ENCODE data around the gene INPP5D. TPM values are rescaled to one million over a fixed set of nuclear protein-coding genes. Genes with fewer than 3 reads are reported as not detected.

The INPP5D gene
- total and polyA plus RNA-seq, 8 donors = 3.7 to 564 (median 8.5) TPM

- TF ChIP-seq EP300 (IDR thresholded peaks at IDR 0.05) (no peak), POLR2A (IDR thresholded peaks at IDR 0.05) (no peak), POLR2AphosphoS5 (IDR thresholded peaks at IDR 0.05) (no peak)
- TF ChIP-seq, protein P1, sequence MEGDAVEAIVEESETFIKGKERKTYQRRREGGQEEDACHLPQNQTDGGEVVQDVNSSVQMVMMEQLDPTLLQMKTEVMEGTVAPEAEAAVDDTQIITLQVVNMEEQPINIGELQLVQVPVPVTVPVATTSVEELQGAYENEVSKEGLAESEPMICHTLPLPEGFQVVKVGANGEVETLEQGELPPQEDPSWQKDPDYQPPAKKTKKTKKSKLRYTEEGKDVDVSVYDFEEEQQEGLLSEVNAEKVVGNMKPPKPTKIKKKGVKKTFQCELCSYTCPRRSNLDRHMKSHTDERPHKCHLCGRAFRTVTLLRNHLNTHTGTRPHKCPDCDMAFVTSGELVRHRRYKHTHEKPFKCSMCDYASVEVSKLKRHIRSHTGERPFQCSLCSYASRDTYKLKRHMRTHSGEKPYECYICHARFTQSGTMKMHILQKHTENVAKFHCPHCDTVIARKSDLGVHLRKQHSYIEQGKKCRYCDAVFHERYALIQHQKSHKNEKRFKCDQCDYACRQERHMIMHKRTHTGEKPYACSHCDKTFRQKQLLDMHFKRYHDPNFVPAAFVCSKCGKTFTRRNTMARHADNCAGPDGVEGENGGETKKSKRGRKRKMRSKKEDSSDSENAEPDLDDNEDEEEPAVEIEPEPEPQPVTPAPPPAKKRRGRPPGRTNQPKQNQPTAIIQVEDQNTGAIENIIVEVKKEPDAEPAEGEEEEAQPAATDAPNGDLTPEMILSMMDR (IDR thresholded peaks at IDR 0.05) = no peak
- Histone ChIP-seq H3K9me3 (no peaks in the 10 kb centered on the region), H3K4me3 (no peak overlapping the region), H3K36me3 (no peaks in the 10 kb centered on the region), H3K27me3 (no peaks in the 10 kb centered on the region), H3K27ac (no peak overlapping the region), H3K4me1 (peaks cover 0 to 11% (median 3%) of the 10 kb centered on the region in 4 donors)
- intact Hi-C loops (cut with DNase I; ENCODE audit: low total_unique reads) = no loop called here
- peak; percentile 30 to 44 for DNase-seq
- 60 to 70% (median 63%) methylated on average over 8 of the region's 8 CpGs for WGBS, 5 donors
These were observed 157.8 kb downstream of the INPP5D start for GRCh38 chr2:233217892-233218377.

DNA sequence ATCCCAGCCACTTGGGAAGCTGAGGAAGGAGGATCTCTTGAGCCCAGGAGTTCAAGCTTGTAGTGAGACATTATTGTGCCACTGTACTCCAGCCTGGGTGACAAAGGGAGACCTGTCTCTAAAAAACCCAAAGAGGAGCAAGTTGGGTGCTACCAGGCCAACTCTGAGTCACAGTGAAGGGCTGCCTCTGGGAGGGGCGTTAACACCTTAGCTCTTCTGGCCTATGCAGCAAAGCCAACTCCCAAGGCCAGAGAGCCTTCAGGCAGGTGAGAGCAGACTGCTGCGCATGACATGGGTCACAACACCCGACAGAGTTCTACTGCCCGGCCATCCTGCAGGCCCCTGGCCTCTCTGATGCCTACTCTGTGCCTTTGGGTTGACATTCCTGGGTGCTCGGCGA is 158.7 kb downstream of the INPP5D start:
- TF ChIP-seq POLR2AphosphoS5 (IDR thresholded peaks at IDR 0.05) (no peak), POLR2A (IDR thresholded peaks at IDR 0.05) (no peak), EP300 (IDR thresholded peaks at IDR 0.05) (no peak)
- TF ChIP-seq, protein P1 (IDR thresholded peaks at IDR 0.05) = no peak
- no peaks in the 10 kb centered on the region for H3K9me3 ChIP-seq
- intact Hi-C loops (cut with DNase I; ENCODE audit: low total_unique reads) = no loop called here
- no peaks in the 10 kb centered on the region for H3K36me3 ChIP-seq
- no peak for DNase-seq
- H3K4me3 ChIP-seq = no peak overlapping the region
- H3K27me3 ChIP-seq = no peaks in the 10 kb centered on the region
- WGBS, 5 donors = 94 to 98% (median 97%) methylated on average over 6 of the region's 6 CpGs
- peaks cover 0 to 11% (median 3%) of the 10 kb centered on the region in 4 donors for H3K4me1 ChIP-seq
- no peak overlapping the region for H3K27ac ChIP-seq

- no peaks in the 10 kb centered on the region for H3K36me3 ChIP-seq
- H3K9me3 ChIP-seq = no peaks in the 10 kb centered on the region
- 89 to 100% (median 96%) methylated on average over 1 of the region's 1 CpG for WGBS, 5 donors
- no peaks in the 10 kb centered on the region for H3K27me3 ChIP-seq
- H3K27ac ChIP-seq = no peak overlapping the region
- intact Hi-C loops (cut with DNase I; ENCODE audit: low total_unique reads) = no loop called here
- no peak for DNase-seq
- peaks cover 0 to 11% (median 3%) of the 10 kb centered on the region in 4 donors for H3K4me1 ChIP-seq
- no peak overlapping the region for H3K4me3 ChIP-seq
- TF ChIP-seq POLR2AphosphoS5 (IDR thresholded peaks at IDR 0.05) = no peak
- TF ChIP-seq POLR2A (IDR thresholded peaks at IDR 0.05) = no peak
- TF ChIP-seq EP300 (IDR thresholded peaks at IDR 0.05) = no peak
These were observed 159.7 kb downstream of the INPP5D start for GRCh38 chr2:233219848-233220247.

DNA sequence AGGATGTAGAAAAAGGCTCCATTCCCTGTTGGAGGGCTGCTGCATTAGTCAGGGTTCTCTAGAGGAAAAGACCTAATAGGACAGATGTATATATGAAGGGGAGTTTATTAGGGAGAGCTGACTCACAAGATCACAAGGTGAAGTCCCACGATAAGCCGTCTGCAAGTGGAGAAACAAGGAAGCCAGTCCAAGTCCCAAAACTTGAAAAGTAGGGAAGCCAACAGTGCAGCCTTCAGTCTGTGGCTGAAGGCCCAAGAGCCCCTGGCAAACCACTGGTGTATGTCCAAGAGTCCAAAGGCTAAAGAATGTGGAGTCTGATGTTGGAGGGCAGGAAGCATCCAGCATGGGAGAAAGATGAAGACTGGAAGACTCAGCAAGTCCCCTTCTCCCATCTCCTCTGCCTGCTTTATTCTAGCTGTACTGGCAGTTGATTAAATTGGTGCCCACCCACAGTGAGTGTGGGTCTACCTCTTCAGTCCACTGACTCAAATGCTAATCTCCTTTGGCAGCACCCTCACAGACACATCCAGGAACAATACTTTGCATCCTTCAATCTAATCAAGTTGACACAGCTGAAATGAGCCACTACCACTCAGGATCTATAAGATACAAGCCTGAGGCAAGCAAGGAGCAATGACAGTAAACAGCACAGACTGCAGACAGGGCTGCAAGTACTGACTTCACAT is 161.4 kb downstream of the INPP5D start:
- TF ChIP-seq EP300 (IDR thresholded peaks at IDR 0.05) (no peak), POLR2AphosphoS5 (IDR thresholded peaks at IDR 0.05) (no peak), POLR2A (IDR thresholded peaks at IDR 0.05) (no peak)
- TF ChIP-seq, protein P1 (IDR thresholded peaks at IDR 0.05) = no peak
- Histone ChIP-seq H3K4me3 (no peak overlapping the region), H3K36me3 (no peaks in the 10 kb centered on the region), H3K9me3 (no peaks in the 10 kb centered on the region), H3K27ac (no peak overlapping the region), H3K4me1 (peaks cover 0 to 11% (median 3%) of the 10 kb centered on the region in 4 donors), H3K27me3 (no peaks in the 10 kb centered on the region)
- intact Hi-C loops (cut with DNase I; ENCODE audit: low total_unique reads) = no loop called here
- WGBS, 5 donors = 34 to 66% (median 38%) methylated on average over 2 of the region's 2 CpGs
- no peak for DNase-seq

All from stomach (tissue), 9 donors.